Ureter (tissue), 1 donor: ENCODE results near the gene RARB. TPM values are rescaled to one million over a fixed set of nuclear protein-coding genes. Genes with fewer than 3 reads are reported as not detected.

ENCODE experiments used
- DNase-seq: peaks from one replicate; pipeline ENCODE4 v3.0.0-alpha.2; 2020; ENCODE audit warnings: low spot score
- total RNA-seq: library from RNA; stranded (reverse); gene quantifications from one replicate; pipeline ENCODE4 v1.2.4, GENCODE V29; 2023
- donor health status: DM: yes; HTN: yes; CAD: no.

Gene RARB
- total RNA-seq, 1 donor from 2014 or later, result 14.0 TPM

- DNase-seq, result no peak
Measured at GRCh38 chr3:25604107-25604805, 176.2 kb downstream of the RARB start.

GRCh38 chr3:25610167-25610566 lies 182.1 kb downstream of the RARB start:
- DNase-seq, result no peak

- DNase-seq, result no peak
Measured at GRCh38 chr3:25610779-25611178, 182.7 kb downstream of the RARB start.

GRCh38 chr3:25611193-25611592 lies 183.1 kb downstream of the RARB start:
- DNase-seq, result no peak

GRCh38 chr3:25618028-25618427 lies 190.0 kb downstream of the RARB start:
- DNase-seq, result no peak

GRCh38 chr3:25619382-25619781 lies 191.3 kb downstream of the RARB start:
- no peak for DNase-seq

- DNase-seq, result no peak
Measured at GRCh38 chr3:25620493-25620892, 192.4 kb downstream of the RARB start.

- DNase-seq, result no peak
Measured at GRCh38 chr3:25621087-25621486, 193.0 kb downstream of the RARB start.

- DNase-seq, result no peak
Measured at GRCh38 chr3:25631989-25632388, 203.9 kb downstream of the RARB start.

GRCh38 chr3:25633919-25634318 lies 205.9 kb downstream of the RARB start:
- no peak for DNase-seq

- DNase-seq, result no peak
Measured at GRCh38 chr3:25635038-25635437, 207.0 kb downstream of the RARB start.

Other genes starting within 250 kb of the RARB start
- 192 TPM for gene TOP2B, start 236.6 kb downstream of the RARB start, total RNA-seq